GM12878 (cell line): ENCODE data around the gene FZR1.

Source experiments
- BCL11A ChIP-seq: IDR thresholded peaks from 2 replicates; pipeline ENCODE4 v1.6.1; 2011; ENCODE audit warnings: low read depth, low read length
- CTCF ChIP-seq, 3 experiments: IDR thresholded peaks in 2 of 3; conservative IDR thresholded peaks in 1 of 3; 2 replicates each; pipeline ENCODE4 v1.5.1; 2011; ENCODE audit warnings: low read depth in 3 of 3, low read length in 3 of 3, mild to moderate bottlenecking in 3 of 3, control low read depth in 2 of 3, moderate library complexity in 2 of 3, inconsistent platforms in 1 of 3, mixed read lengths in 1 of 3; ENCODE audit not compliant: control insufficient read depth in 2 of 3, insufficient read depth in 1 of 3; ENCODE audit errors: extremely low read depth in 1 of 3
- EGR1 ChIP-seq, 2 experiments: IDR thresholded peaks; 1 replicate in 1 of 2; 2 replicates in 1 of 2; pipeline ENCODE4 v1.6.1; 2011 to 2012; ENCODE audit warnings: low read depth in 2 of 2, low read length in 2 of 2, borderline replicate concordance in 1 of 2, mild to moderate bottlenecking in 1 of 2, moderate library complexity in 1 of 2
- NBN ChIP-seq: fragments of 450-650 bp; IDR thresholded peaks from 2 replicates; pipeline ENCODE4 v1.6.1; 2016
- NR2F1 ChIP-seq: fragments of 450-650 bp; conservative IDR thresholded peaks from 2 replicates; pipeline ENCODE4 v1.6.1; 2017; ENCODE audit warnings: mild to moderate bottlenecking
- POLR2A ChIP-seq: IDR thresholded peaks from 2 replicates; pipeline ENCODE4 v1.6.1; 2011; ENCODE audit warnings: low read depth, mild to moderate bottlenecking, low read length
- RCOR1 ChIP-seq: conservative IDR thresholded peaks from 2 replicates; pipeline ENCODE4 v1.6.1; 2012; ENCODE audit warnings: low read depth, low read length, improper control_type of control experiment
- SMC3 ChIP-seq: IDR thresholded peaks from 2 replicates; pipeline ENCODE4 v1.6.1; 2011; ENCODE audit warnings: low read length, improper control_type of control experiment, borderline replicate concordance
- SPI1 ChIP-seq: IDR thresholded peaks from 2 replicates; pipeline ENCODE4 v1.6.1; 2011; ENCODE audit warnings: low read depth, mild to moderate bottlenecking, low read length, moderate library complexity, borderline replicate concordance; ENCODE audit not compliant: insufficient read depth
- TAF1 ChIP-seq: IDR thresholded peaks from 2 replicates; pipeline ENCODE4 v1.6.1; 2011; ENCODE audit warnings: mild to moderate bottlenecking, low read depth, low read length, borderline replicate concordance
- TBL1XR1 ChIP-seq: IDR thresholded peaks from 2 replicates; pipeline ENCODE4 v1.6.1; 2012; ENCODE audit warnings: low read depth, low read length, improper control_type of control experiment
- ZNF687 ChIP-seq: fragments of 450-650 bp; IDR thresholded peaks from 2 replicates; pipeline ENCODE4 v1.6.1; 2017; ENCODE audit warnings: mild to moderate bottlenecking, moderate library complexity

- TF ChIP-seq CTCF (IDR thresholded peaks at IDR 0.05 in 2 of 3, conservative IDR thresholded peaks at IDR 0.05 in 1 of 3; ENCODE audit: control insufficient read depth in 2 of 3, extremely low read depth in 1 of 3, insufficient read depth in 1 of 3, low read depth in 3 of 3, low read length in 3 of 3): no peak
- TF ChIP-seq NBN: no peak
- TF ChIP-seq TAF1: no peak
- no peak for TF ChIP-seq SMC3
- TF ChIP-seq ZNF687: no peak
- TF ChIP-seq NR2F1: no peak
- no peak for TF ChIP-seq SPI1
- no peak for TF ChIP-seq POLR2A
- TF ChIP-seq EGR1 (IDR thresholded peaks at IDR 0.05; ENCODE audit: borderline replicate concordance in 1 of 2, low read depth in 2 of 2, low read length in 2 of 2): no peak
- no peak for TF ChIP-seq TBL1XR1
- no peak for TF ChIP-seq RCOR1
- TF ChIP-seq BCL11A: no peak
These were observed 64.5 kb downstream of the FZR1 start for GRCh38 chr19:3570606-3571011.
